NCI-H1105 (cell line): Measurements from ENCODE around the gene INSYN2A.
A peak's percentile ranks its signal among the peaks of the same experiment; 100 is the strongest.

Experiments
- DNase-seq: peaks from one replicate; lab custom pipeline; 2025; lab: John Stamatoyannopoulos, UW

The INSYN2A gene

GRCh38 chr10:127195571-127196281, 665 bp downstream of the INSYN2A start:
- no peak for DNase-seq

DNA sequence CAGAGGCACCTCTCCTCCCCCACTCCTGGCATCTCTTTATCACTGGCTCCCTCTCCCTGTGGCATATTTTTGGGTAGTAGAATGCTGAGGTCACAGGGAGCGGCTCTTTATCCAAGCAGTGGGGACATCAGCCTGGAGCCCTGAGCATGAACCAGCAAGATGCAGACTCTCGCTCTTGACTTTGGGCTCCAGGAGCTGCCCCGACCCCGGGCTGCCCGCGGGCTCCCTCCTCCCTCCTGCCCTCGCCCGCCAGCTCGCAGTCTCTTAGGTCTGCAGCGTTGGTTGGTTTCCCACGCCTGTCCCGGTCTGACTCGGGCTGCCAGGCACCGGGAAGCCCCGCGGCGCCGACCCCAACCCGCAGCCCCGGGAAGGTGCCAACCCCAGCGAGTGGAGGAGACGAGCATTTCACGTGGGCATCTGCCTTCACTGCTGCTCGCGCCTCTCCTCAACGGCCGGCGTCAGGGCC, 1.3 kb downstream of the INSYN2A start:
- no peak for DNase-seq

DNA sequence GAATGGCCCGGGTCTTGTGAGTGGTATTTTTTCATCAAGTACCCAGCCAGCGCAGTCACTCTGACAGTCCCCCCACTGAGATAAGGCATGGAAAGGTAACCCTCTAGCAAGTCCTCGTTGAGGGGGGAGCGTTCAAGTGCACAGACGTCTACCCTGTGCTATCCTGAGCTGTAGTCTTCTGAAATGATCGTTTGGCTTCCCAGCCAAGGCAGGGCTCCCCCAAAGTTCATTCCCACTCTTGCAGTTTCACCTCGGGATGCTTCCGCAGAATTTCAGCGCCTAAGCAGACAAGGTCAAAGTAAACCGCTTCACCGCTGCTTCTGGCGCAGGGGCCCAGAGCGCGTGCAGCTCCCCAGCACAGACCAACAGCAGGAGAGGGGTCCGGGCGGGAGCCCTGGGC, 1.8 kb downstream of the INSYN2A start:
- no peak for DNase-seq

- no peak for DNase-seq
These were observed 2.3 kb downstream of the INSYN2A start for GRCh38 chr10:127194111-127194510.

GRCh38 chr10:127193125-127193524, 3.3 kb downstream of the INSYN2A start:
- no peak for DNase-seq

DNA sequence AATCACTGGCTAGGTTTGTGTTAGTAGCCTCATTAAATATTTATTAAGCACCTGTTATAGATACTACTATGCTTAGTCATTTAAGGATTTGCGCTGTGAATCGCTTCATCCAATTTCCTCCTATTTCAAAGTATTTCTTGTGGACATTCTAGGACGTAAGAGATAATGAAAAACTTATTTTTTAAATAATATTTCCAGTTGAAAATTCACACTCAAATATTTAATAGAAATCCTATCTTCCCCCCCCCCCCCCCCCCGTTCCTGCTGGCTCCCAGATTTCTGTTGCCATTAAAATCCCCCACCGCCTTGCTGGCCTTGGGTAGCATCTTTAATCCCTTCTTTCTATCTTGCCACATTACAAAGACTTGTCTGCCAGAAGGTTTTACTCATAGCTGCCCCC, 6.0 kb downstream of the INSYN2A start:
- DNase-seq, result no peak

DNA sequence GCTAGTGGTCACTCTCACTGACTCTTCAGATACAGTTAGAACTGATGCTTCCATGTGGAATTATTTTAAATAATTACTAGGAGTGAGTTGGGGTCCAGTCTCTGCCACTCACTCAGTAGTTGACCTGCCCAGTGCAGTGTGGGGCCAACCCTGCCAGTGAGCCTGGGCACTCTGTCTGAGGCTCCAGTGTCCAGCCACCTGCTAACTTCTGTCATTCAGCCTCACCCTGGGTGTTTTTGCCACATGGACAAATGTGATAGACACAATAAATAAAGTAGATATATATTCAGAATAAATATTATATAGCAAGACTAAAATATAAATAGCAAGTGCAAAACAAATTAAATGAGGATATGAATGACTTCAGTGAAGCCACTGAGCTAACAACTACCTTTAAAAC, 7.2 kb downstream of the INSYN2A start:
- no peak for DNase-seq

GRCh38 chr10:127186813-127187212, 9.6 kb downstream of the INSYN2A start:
- DNase-seq, result no peak

DNA sequence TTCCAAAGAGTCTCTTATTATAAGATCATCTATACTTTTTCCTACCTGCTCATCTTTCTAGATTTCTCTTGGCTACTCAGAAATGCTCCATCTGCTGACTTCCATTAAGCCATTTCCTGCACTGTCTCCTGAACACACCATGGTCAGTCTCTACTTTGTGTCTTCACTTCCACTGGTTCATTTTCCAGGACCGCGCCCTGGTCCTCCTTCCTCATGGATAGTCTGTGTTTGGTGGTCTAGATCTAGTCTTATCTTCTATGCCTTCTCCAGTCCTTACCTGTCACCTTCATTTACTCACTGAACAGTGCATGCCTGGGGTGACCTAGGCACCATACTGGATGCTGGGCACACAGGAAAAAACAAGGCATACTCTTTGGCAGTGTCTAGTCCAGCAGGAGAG, 11.8 kb downstream of the INSYN2A start:
- no peak for DNase-seq

DNA sequence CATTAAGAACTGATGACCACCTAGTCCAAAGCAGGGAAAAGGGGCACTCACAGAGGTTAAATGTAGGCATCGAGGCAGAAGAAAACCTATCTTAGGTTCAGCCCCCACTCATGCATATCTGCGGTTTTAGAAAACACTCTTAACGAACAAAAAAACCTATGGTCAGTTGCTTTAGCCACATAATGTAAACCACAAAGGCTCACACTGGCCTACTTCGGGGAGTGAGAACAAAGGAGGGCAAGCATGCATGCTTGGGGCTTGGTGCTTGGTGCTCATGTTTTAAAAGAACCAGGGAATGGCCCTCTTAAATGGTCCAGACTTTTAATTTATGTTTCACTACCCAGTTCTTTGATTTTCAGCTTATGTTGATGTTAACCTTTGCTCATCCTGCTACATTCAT, 14.2 kb downstream of the INSYN2A start:
- no peak for DNase-seq

- no peak for DNase-seq
These were observed 16.7 kb downstream of the INSYN2A start for GRCh38 chr10:127179612-127180250.

GRCh38 chr10:127176649-127177048, 19.7 kb downstream of the INSYN2A start:
- DNase-seq, result no peak

- DNase-seq, result no peak
These were observed 20.9 kb downstream of the INSYN2A start for GRCh38 chr10:127175357-127176110.

DNA sequence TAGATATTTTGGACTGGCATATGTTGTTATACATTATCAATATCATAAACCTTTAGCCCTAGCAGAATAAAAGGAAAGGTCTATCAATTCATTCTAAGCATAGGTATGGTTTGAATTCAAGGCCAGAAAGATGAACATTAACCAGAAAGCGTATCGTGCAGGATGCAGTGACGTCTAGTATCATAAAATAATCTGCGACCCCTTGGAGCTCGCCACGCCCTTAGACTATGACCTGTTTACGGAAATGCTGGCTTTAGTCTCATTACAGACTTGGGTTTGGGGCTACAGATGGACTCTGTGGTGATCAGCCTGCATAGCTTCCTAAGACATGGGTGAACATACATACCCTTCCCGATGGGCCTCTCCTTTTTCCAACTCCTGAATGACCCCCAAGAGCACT, 21.5 kb downstream of the INSYN2A start:
- no peak for DNase-seq

DNA sequence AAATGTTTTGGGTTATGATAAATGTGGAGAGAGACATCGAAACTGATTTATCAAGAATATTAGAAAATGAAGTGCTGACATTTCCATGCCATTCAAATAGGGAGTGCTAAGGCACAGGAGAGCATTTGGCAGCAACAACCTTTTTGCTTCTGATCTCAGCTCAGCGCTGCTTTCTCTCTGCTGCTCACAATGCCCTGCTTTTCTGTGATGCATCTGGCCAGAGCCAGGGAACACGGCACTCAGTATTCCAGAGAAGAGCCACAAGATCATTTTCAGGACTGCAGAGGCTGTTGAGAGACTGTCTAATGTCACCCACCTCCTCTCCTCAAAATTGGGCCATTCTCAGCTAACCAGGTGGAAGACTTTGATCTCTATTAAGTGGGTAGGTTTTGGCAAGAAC, 28.1 kb downstream of the INSYN2A start:
- no peak for DNase-seq

DNA sequence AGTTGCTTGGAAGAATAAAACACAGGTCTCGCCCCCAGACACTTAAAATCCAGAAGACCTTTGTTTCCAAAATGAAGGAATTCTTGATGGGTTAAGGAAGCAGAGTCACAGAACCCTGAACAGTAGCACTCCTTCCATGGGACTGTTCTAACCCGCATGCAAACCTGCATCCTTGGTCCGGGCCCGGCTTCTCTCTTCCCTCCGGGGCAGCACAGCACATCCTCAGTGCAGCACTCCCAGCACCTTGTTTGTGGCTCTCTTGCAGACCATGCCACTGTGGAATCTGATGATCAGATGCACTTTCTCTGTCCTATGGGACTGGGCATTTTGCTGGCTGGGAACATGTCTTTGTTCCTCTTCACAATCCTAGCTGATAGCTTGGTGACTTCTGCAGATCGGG, 33.5 kb downstream of the INSYN2A start:
- DNase-seq, result no peak

DNA sequence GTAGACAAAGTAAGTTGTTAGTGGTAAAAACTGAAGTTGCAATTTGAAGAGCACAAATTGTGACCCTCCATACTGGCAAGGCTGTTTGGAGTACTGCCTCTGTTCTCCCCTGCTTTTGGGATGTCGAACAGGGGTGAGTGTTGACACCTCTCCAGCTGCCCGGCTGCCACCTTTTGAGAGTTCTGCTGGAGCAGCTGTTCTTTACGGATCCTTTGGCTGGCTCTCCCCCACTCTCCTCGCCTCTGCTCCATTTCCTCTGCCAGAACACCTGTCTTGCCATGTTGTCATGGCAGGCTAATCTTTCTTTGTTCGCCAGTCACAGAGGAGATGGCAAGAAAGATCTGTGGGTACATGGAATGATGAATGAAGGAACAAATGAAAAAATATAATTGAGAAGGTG, 34.9 kb downstream of the INSYN2A start:
- peak; percentile 2 for DNase-seq

GRCh38 chr10:127159648-127160245, 36.6 kb downstream of the INSYN2A start:
- no peak for DNase-seq

GRCh38 chr10:127158662-127159061, 37.7 kb downstream of the INSYN2A start:
- DNase-seq, result no peak

DNA sequence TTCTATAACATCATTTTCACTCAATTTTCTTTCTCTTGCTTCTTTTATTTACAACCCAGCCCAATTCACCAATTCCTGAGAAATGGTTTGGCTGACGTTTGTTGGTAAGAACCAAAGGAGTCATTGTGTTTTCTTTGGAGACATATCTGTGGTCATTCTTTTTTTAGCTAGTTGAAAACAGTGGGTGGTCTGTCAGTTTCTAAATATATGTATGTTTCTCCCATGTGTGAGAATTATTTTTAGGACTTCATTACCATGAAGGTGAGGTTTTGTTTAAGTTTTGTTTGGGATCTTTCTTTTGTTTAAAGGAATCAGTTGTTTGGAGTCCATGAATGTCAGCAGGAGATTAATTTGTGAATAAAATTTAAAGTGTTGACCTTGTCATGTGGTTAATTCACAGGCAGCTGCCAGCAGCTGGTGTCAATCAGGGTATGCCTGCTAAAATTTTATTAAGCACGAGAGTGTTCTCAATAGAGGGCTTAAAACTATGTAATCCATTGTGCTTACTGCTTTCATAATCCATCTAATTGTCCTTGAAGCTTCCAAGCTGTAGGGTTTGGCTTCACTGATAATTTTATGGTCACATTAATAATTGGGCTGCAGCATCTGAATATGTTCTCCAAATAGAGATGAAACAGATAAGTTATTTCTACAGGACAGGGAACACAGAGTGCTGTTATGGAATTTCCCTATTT, 38.7 kb downstream of the INSYN2A start:
- DNase-seq, result no peak

DNA sequence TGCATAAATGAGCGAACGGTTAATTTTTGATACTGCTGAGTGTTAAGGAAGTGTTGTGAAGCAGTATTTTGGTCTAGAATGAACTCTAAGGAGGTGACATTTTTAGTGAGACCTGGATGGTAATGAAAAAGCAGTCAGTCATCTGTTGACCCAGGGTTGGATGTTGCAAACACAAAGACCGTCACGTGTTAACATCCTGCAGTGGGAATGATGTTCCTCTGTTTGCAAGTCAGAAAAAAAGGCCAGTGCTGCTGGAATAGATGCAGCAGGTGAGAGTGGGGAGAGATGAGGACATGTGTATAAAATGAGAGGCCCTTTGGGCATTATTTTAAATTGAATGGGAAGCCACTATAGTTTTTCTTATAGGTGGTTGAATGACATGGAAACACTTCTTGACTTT, 39.3 kb downstream of the INSYN2A start:
- DNase-seq, result no peak
